Caco-2 (cell line): ENCODE measurements around the gene CLPTM1. TPM values are rescaled to one million over a fixed set of nuclear protein-coding genes. Genes with fewer than 3 reads are reported as not detected.

ENCODE experiments used
- BruUV-seq: library from RNA; stranded (reverse); fragments of 400-500 nt; replicated peaks from 2 replicates; lab custom pipeline; 2021; lab: Mats Ljungman, UMichigan
- CTCF ChIA-PET: fragments of 300-600 bp; sonication (Branson Sonifier 250); formaldehyde crosslinking; loops from one replicate; lab custom pipeline; 2022; ENCODE audit warnings: antibody characterized with exemption; lab: Charles Lee
- POLR2A ChIA-PET: fragments of 300-600 bp; sonication (Branson Sonifier 250); formaldehyde crosslinking; loops from one replicate; lab custom pipeline; 2022; ENCODE audit warnings: antibody characterized with exemption; lab: Charles Lee
- DNase-seq, 2 experiments: peaks; one replicate each; pipeline versions ENCODE4 v3.0.0 to v3.0.0-alpha.2; 2020 to 2022
- H3K27me3 ChIP-seq: replicated peaks from 2 replicates; pipeline ENCODE4 v1.6.0; 2011; ENCODE audit warnings: low read length; ENCODE audit not compliant: control insufficient read depth, insufficient read depth
- H3K36me3 ChIP-seq: 2 replicates; pipeline ENCODE4 v1.5.1; 2011; ENCODE audit warnings: low read length; ENCODE audit not compliant: control insufficient read depth, insufficient read depth
- H3K4me1 ChIP-seq: fragments of 250-450 bp; sonication (Bioruptor Pico); 2 replicates; pipeline ENCODE4 v1.5.1; 2020; ENCODE audit warnings: mild to moderate bottlenecking
- H3K4me3 ChIP-seq: 2 replicates; pipeline ENCODE4 v1.5.1; 2011; ENCODE audit warnings: low read depth, mild to moderate bottlenecking, control low read depth, low read length
- H3K9me3 ChIP-seq: fragments of 250-450 bp; sonication (Bioruptor Pico); 2 replicates; pipeline ENCODE4 v1.5.1; 2020; ENCODE audit warnings: mild to moderate bottlenecking, moderate library complexity
- H3K27ac Mint-ChIP-seq: one replicate; pipeline ENCODE4 v1.8.0; 2022; ENCODE audit warnings: mixed read lengths; ENCODE audit not compliant: unreplicated experiment
- H3K27me3 Mint-ChIP-seq: one replicate; pipeline ENCODE4 v1.8.0; 2022; ENCODE audit warnings: mixed read lengths; ENCODE audit not compliant: insufficient read depth, unreplicated experiment
- H3K36me3 Mint-ChIP-seq: one replicate; pipeline ENCODE4 v1.8.0; 2022; ENCODE audit warnings: mild to moderate bottlenecking, mixed read lengths; ENCODE audit not compliant: insufficient read depth, unreplicated experiment
- H3K4me1 Mint-ChIP-seq: one replicate; pipeline ENCODE4 v1.8.0; 2022; ENCODE audit warnings: low read depth, mixed read lengths; ENCODE audit not compliant: unreplicated experiment
- H3K4me3 Mint-ChIP-seq: one replicate; pipeline ENCODE4 v1.8.0; 2022; ENCODE audit warnings: mild to moderate bottlenecking, moderate library complexity, mixed read lengths; ENCODE audit not compliant: unreplicated experiment
- H3K9me3 Mint-ChIP-seq: one replicate; pipeline ENCODE4 v1.8.0; 2022; ENCODE audit warnings: mixed read lengths; ENCODE audit not compliant: unreplicated experiment
- CTCF ChIP-seq, 2 experiments: fragments of 200-600 bp in 1 of 2; IDR thresholded peaks; 1 replicate in 1 of 2; 2 replicates in 1 of 2; pipeline versions ENCODE4 v1.5.1 to v1.8.0; 2011 to 2022; ENCODE audit warnings: antibody characterized with exemption in 1 of 2, control low read depth in 1 of 2, inconsistent platforms in 1 of 2, low read depth in 1 of 2, low read length in 1 of 2, mild to moderate bottlenecking in 1 of 2, moderate library complexity in 1 of 2; ENCODE audit not compliant: insufficient read depth in 1 of 2, severe bottlenecking in 1 of 2, unreplicated experiment in 1 of 2
- intact Hi-C: fragments of 100-400 bp; cut with micrococcal nuclease; formaldehyde crosslinking; loops from one replicate; pipeline ENCODE4 v1.10.0; 2022; ENCODE audit not compliant: unreplicated experiment
- total RNA-seq: library from RNA; stranded (reverse); gene quantifications from 2 replicates; pipeline ENCODE4 v1.2.3, GENCODE V29; 2022

CLPTM1 gene
- total RNA-seq, 1 experiment from 2014 or later, result 144 TPM

- no peaks in the 10 kb centered on the region for H3K27me3 Mint-ChIP-seq
- intact Hi-C loops, result no loop called here
- H3K27me3 ChIP-seq, result no peaks in the 10 kb centered on the region
- ChIA-PET CTCF (interaction anchor here (0.5 kb wide), 1 partner anchor 34 kb away, joined by 4 read pairs; no protein-coding TSS in a partner anchor), POLR2A (no interaction called here)
- no peak overlapping the region for H3K4me3 ChIP-seq
- no peaks in the 10 kb centered on the region for H3K9me3 Mint-ChIP-seq
- no peak for TF ChIP-seq CTCF (IDR thresholded peaks at IDR 0.05; ENCODE audit: insufficient read depth in 1 of 2, low read depth in 1 of 2, low read length in 1 of 2, severe bottlenecking in 1 of 2, unreplicated experiment in 1 of 2)
- H3K4me1 ChIP-seq, result peaks cover 5% of the 10 kb centered on the region; the same call in 1 of the 2 replicates
- DNase-seq, result no peak
- H3K36me3 ChIP-seq, result no peaks in the 10 kb centered on the region; the same call in 1 of the 2 replicates
- no peak overlapping the region for H3K27ac Mint-ChIP-seq
- H3K36me3 Mint-ChIP-seq, result peaks cover 16% of the 10 kb centered on the region
- H3K4me3 Mint-ChIP-seq, result no peak overlapping the region
- no peaks in the 10 kb centered on the region for H3K9me3 ChIP-seq
- H3K4me1 Mint-ChIP-seq, result no peaks in the 10 kb centered on the region
- BruUV-seq, result no TSS peak
Observed at GRCh38 chr19:44949550-44949949, 5.6 kb upstream of the CLPTM1 start.

- H3K36me3 ChIP-seq, result no peaks in the 10 kb centered on the region; the same call in 1 of the 2 replicates
- peak; percentile 75 to 84 for DNase-seq
- Mint-ChIP-seq H3K27ac (peak overlapping the region; percentile 53), H3K4me1 (peaks cover 9% of the 10 kb centered on the region), H3K4me3 (no peak overlapping the region), H3K36me3 (peaks cover 22% of the 10 kb centered on the region), H3K9me3 (no peaks in the 10 kb centered on the region), H3K27me3 (no peaks in the 10 kb centered on the region)
- BruUV-seq, result no TSS peak
- no peaks in the 10 kb centered on the region for H3K27me3 ChIP-seq
- H3K9me3 ChIP-seq, result no peaks in the 10 kb centered on the region
- intact Hi-C loops, result loop anchor here (1.0 to 5.0 kb wide), 3 partner anchors 16 to 104 kb away; partner anchors contain the start of gene NECTIN2
- peak; percentile 84 to 94 for TF ChIP-seq CTCF (IDR thresholded peaks at IDR 0.05; ENCODE audit: insufficient read depth in 1 of 2, low read depth in 1 of 2, low read length in 1 of 2, severe bottlenecking in 1 of 2, unreplicated experiment in 1 of 2)
- H3K4me1 ChIP-seq, result peaks cover 10% of the 10 kb centered on the region
- ChIA-PET POLR2A (no interaction called here), CTCF (interaction anchor here (0.6 to 1.6 kb wide), 7 partner anchors 37 to 1485 kb away, joined by 3 to 6 read pairs (median 5); partner anchors contain the start of genes APOC1, APOE and NECTIN2)
- H3K4me3 ChIP-seq, result no peak overlapping the region
Observed at GRCh38 chr19:44951179-44952159, 3.7 kb upstream of the CLPTM1 start.

- Histone ChIP-seq H3K4me1 (peaks cover 13% of the 10 kb centered on the region), H3K9me3 (no peaks in the 10 kb centered on the region), H3K4me3 (peak overlapping the region; percentile 82), H3K27me3 (no peaks in the 10 kb centered on the region), H3K36me3 (no peaks in the 10 kb centered on the region; the same call in 1 of the 2 replicates)
- H3K36me3 Mint-ChIP-seq, result peaks cover 23% of the 10 kb centered on the region
- ChIA-PET CTCF (interaction anchor here (1.0 kb wide), 2 partner anchors 48 to 50 kb away, joined by 3 read pairs; partner anchors contain the start of gene APOE), POLR2A (interaction anchor here (0.6 to 1.0 kb wide), 7 partner anchors 19 to 225 kb away, joined by 3 to 35 read pairs (median 3); partner anchors contain the start of gene CLASRP)
- H3K4me1 Mint-ChIP-seq, result peaks cover 16% of the 10 kb centered on the region
- no peaks in the 10 kb centered on the region for H3K27me3 Mint-ChIP-seq
- peak overlapping the region; percentile 98 for H3K27ac Mint-ChIP-seq
- TF ChIP-seq CTCF (IDR thresholded peaks at IDR 0.05; ENCODE audit: insufficient read depth in 1 of 2, low read depth in 1 of 2, low read length in 1 of 2, severe bottlenecking in 1 of 2, unreplicated experiment in 1 of 2), result no peak
- no peaks in the 10 kb centered on the region for H3K9me3 Mint-ChIP-seq
- DNase-seq, result no peak
- no TSS peak for BruUV-seq
- intact Hi-C loops, result loop anchor here (2.0 to 5.0 kb wide), 2 partner anchors 49 to 107 kb away; partner anchors contain the start of gene NECTIN2
- H3K4me3 Mint-ChIP-seq, result peak overlapping the region; percentile 99
Observed at GRCh38 chr19:44954278-44954648, 917 bp upstream of the CLPTM1 start.
